ENCODE data around the gene DRC7. TPM values are rescaled to one million over a fixed set of nuclear protein-coding genes. Genes with fewer than 3 reads are reported as not detected.

DRC7 gene
- total RNA-seq, 1 experiment from 2014 or later, result not detected

GRCh38 chr16:57699899-57700298 is 5.3 kb downstream of the DRC7 start:
- no TSS peak for BruUV-seq (replicated peaks)
- CTCF ChIA-PET, result interaction anchor here (0.7 kb wide), 1 partner anchor 23 kb away, joined by 9 read pairs; no protein-coding TSS in a partner anchor
- POLR2A ChIA-PET, result no interaction called here
- H3K9me3 ChIP-seq (ENCODE audit: control insufficient read depth, insufficient read depth, low read depth, low read length), result no peaks in the 10 kb centered on the region
- no peaks in the 10 kb centered on the region for H3K36me3 ChIP-seq (ENCODE audit: control insufficient read depth, insufficient read depth, low read length)
- ATAC-seq (no peak), DNase-seq (ENCODE audit: low read depth, low spot score) (no peak)
- H3K27ac ChIP-seq (ENCODE audit: low read length), result no peak overlapping the region
- TF ChIP-seq CTCF (IDR thresholded peaks at IDR 0.05), result no peak
- TF ChIP-seq TCF7L2 (IDR thresholded peaks at IDR 0.05; ENCODE audit: low read depth, low read length), result no peak
- TF ChIP-seq POLR2AphosphoS5 (IDR thresholded peaks at IDR 0.05; ENCODE audit: low read depth, low read length), result no peak
- TF ChIP-seq REST (IDR thresholded peaks at IDR 0.05; ENCODE audit: insufficient read depth in 1 of 2, low read depth in 2 of 2, low read length in 1 of 2), result no peak
- no peak for TF ChIP-seq SIN3A (IDR thresholded peaks at IDR 0.05; ENCODE audit: borderline replicate concordance, insufficient read depth, low read depth, low read length)
- no peaks in the 10 kb centered on the region for H3K4me1 ChIP-seq (ENCODE audit: control insufficient read depth, insufficient read depth, low read length)
- H3K4me3 ChIP-seq (ENCODE audit: low read depth in 2 of 2, low read length in 2 of 2), result no peak overlapping the region
- in situ Hi-C loops (cut with HindIII; ENCODE audit: low pct_unique_long_range_greater_than_20kb, low sequenced_read_pairs) (no loop called here), intact Hi-C loops (cut with micrococcal nuclease; ENCODE audit: unreplicated experiment) (no loop called here)
- no peaks in the 10 kb centered on the region for H3K27me3 ChIP-seq (ENCODE audit: control insufficient read depth, insufficient read depth, low read length)

- no peak for DNase-seq (ENCODE audit: low read depth, low spot score)
- H3K4me3 ChIP-seq (ENCODE audit: low read depth in 2 of 2, low read length in 2 of 2), result no peak overlapping the region
- intact Hi-C loops (cut with micrococcal nuclease; ENCODE audit: unreplicated experiment) (no loop called here), in situ Hi-C loops (cut with HindIII; ENCODE audit: low pct_unique_long_range_greater_than_20kb, low sequenced_read_pairs) (no loop called here)
- no peaks in the 10 kb centered on the region for H3K36me3 ChIP-seq (ENCODE audit: control insufficient read depth, insufficient read depth, low read length)
- no peak for TF ChIP-seq REST (IDR thresholded peaks at IDR 0.05; ENCODE audit: insufficient read depth in 1 of 2, low read depth in 2 of 2, low read length in 1 of 2)
- TF ChIP-seq CTCF (IDR thresholded peaks at IDR 0.05), result no peak
- TF ChIP-seq SIN3A (IDR thresholded peaks at IDR 0.05; ENCODE audit: borderline replicate concordance, insufficient read depth, low read depth, low read length), result no peak
- no peak for TF ChIP-seq TCF7L2 (IDR thresholded peaks at IDR 0.05; ENCODE audit: low read depth, low read length)
- TF ChIP-seq POLR2AphosphoS5 (IDR thresholded peaks at IDR 0.05; ENCODE audit: low read depth, low read length), result no peak
- ChIA-PET POLR2A (no interaction called here), CTCF (no interaction called here)
- H3K9me3 ChIP-seq (ENCODE audit: control insufficient read depth, insufficient read depth, low read depth, low read length), result no peaks in the 10 kb centered on the region
- ATAC-seq, result no peak
- H3K4me1 ChIP-seq (ENCODE audit: control insufficient read depth, insufficient read depth, low read length), result no peaks in the 10 kb centered on the region
- H3K27ac ChIP-seq (ENCODE audit: low read length), result no peak overlapping the region
- no peaks in the 10 kb centered on the region for H3K27me3 ChIP-seq (ENCODE audit: control insufficient read depth, insufficient read depth, low read length)
- BruUV-seq (replicated peaks), result no TSS peak
These were observed 6.4 kb downstream of the DRC7 start for GRCh38 chr16:57700781-57701551.
